ENCODE results near the gene USP20.

USP20 gene

GRCh38 chr9:129906298-129906697, 71.0 kb downstream of the USP20 start:
- Mint-ChIP-seq H3K27ac (peak overlapping the region; percentile 42), H3K4me1 (peaks cover 30% of the 10 kb centered on the region), H3K36me3 (peaks cover 72% of the 10 kb centered on the region), H3K4me3 (no peak overlapping the region), H3K9me3 (no peaks in the 10 kb centered on the region), H3K27me3 (no peaks in the 10 kb centered on the region)
- CTCF ChIA-PET: interaction anchor here (0.5 to 1.4 kb wide), 3 partner anchors 10 to 603 kb away, joined by 3 read pairs; no protein-coding TSS in a partner anchor
- no peak for DNase-seq

DNA sequence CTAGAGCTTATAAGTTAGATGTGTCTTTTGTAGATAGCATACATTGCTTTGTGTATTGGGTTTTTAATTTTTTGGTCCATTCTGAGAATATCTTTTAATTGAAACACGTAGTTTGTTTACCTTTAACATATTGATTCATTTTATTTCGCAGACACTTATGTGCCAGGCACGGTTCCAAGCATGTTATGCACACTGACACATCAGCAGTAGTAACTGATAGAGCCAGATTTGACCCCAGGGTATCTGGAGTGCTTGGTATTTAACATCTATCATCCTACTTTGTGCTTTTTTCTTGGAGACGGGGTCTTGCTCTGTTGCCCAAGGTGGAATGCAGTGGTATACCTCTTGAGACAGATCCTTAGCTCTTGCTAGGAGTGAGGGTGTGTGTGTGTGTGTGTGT, 71.9 kb downstream of the USP20 start:
- Mint-ChIP-seq H3K4me3 (no peak overlapping the region), H3K4me1 (peaks cover 24% of the 10 kb centered on the region), H3K36me3 (peaks cover 65% of the 10 kb centered on the region), H3K9me3 (no peaks in the 10 kb centered on the region), H3K27me3 (no peaks in the 10 kb centered on the region), H3K27ac (no peak overlapping the region)
- no peak for DNase-seq
- CTCF ChIA-PET: interaction anchor here (1.4 kb wide), 1 partner anchor 9 kb away, joined by 3 read pairs; no protein-coding TSS in a partner anchor

DNA sequence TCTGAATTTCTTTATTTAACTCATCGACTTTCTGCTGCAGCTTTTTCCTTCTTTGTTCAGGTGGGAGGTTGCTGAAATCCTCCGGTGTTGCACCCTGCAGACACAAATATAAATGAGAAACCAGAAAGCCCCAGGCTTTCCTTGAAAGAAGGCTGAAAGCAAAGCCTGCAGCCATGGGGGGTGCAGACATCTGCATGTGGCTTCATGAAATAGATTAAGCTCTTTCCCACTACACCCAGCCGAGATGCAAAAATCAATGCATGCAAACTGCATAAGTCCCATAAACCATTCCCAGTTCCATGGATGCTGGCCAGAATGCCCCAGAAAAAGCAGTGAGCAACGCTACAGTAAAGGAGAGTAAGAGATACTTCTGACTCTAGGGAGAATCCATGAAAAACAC, 73.6 kb downstream of the USP20 start:
- H3K9me3 Mint-ChIP-seq: no peaks in the 10 kb centered on the region
- H3K27me3 Mint-ChIP-seq: no peaks in the 10 kb centered on the region
- CTCF ChIA-PET: no interaction called here
- H3K36me3 Mint-ChIP-seq: peaks cover 57% of the 10 kb centered on the region
- peak overlapping the region; percentile 55 for H3K27ac Mint-ChIP-seq
- no peak overlapping the region for H3K4me3 Mint-ChIP-seq
- no peak for DNase-seq
- H3K4me1 Mint-ChIP-seq: peaks cover 14% of the 10 kb centered on the region

- Mint-ChIP-seq H3K27ac (peak overlapping the region; percentile 64), H3K4me1 (peaks cover 12% of the 10 kb centered on the region), H3K27me3 (no peaks in the 10 kb centered on the region), H3K36me3 (peaks cover 50% of the 10 kb centered on the region), H3K4me3 (no peak overlapping the region), H3K9me3 (no peaks in the 10 kb centered on the region)
- DNase-seq: no peak
- CTCF ChIA-PET: interaction anchor here (0.6 to 0.7 kb wide), 2 partner anchors 14 to 99 kb away, joined by 4 to 5 read pairs; no protein-coding TSS in a partner anchor
Observed at GRCh38 chr9:129909851-129910250, 74.6 kb downstream of the USP20 start.

DNA sequence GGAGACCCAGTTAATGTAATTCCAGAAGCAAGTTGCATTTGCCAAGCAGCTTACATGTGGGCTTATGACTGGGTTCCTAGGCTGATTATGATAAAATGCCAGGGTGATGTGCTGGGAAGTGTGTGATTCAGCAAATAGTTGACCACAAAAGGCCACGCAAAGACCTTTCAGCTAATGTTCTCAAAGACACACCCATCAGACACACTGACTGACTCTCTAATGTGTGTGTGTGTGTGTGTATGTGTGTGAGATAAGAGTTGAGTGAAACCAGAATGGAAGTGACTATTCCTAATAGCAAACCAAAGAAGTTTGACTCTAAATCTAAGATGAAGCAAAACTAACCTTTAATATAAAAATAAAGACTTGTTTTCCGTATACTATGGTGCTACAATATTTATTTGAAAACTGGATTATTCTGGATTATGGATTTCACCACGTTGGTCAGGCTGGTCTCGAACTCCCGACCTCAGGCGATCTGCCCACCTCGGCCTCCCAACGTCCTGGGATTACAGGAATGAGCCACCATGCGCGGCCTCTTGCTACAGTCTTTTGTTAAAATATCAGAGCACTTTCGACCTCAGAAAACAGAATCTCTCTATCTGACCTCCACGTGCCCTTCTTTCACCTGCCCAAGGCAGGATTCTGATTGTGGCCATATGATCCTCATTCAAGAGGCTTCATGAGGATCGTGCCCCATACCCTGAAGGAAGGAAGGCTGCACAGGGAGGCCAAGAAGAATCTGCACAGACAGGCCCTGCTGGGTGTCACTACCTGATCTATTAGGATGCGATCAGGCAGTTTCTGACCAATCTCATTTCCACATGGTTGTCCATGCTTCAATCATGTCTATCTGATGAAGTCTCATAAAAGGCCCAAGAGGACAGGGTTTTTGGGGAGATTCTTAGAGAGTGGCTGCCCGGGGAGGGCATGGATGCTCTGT, 75.6 kb downstream of the USP20 start:
- CTCF ChIA-PET: interaction anchor here (0.6 to 1.1 kb wide), 2 partner anchors 96 to 98 kb away, joined by 3 to 5 read pairs; no protein-coding TSS in a partner anchor
- peaks cover 46% of the 10 kb centered on the region for H3K36me3 Mint-ChIP-seq
- no peak overlapping the region for H3K27ac Mint-ChIP-seq

DNA sequence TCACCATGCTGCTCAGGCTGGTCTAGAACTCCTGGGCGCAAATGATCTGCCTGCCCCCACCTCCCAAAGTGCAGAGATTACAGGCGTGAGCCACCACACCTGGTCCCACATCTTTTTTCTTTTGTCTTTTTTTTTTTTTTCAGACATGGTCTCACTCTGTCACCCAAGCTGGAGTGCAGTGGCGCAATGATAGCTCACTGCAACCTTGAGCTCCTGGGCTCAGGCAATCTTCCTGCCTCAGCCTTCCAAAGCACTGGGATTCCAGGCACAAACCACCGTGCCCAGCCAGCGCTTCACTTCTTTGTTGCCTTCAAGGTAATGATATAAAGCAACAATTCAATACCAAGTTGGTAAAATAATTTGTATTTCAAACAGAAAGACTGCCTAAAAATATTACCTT, 78.8 kb downstream of the USP20 start:
- Mint-ChIP-seq H3K27ac (peak overlapping the region; percentile 14), H3K4me1 (peaks cover 15% of the 10 kb centered on the region), H3K4me3 (no peak overlapping the region), H3K27me3 (no peaks in the 10 kb centered on the region), H3K9me3 (no peaks in the 10 kb centered on the region), H3K36me3 (peaks cover 45% of the 10 kb centered on the region)
- CTCF ChIA-PET: interaction anchor here (1.6 kb wide), 1 partner anchor 9 kb away, joined by 3 read pairs; no protein-coding TSS in a partner anchor
- DNase-seq: no peak

More for the DNA sequence above, 75.6 kb downstream of the USP20 start:
- Mint-ChIP-seq H3K27me3 (no peaks in the 10 kb centered on the region), H3K4me3 (no peak overlapping the region), H3K9me3 (no peaks in the 10 kb centered on the region), H3K4me1 (peaks cover 10% of the 10 kb centered on the region)
- no peak for DNase-seq

GRCh38 chr9:129916707-129917106, 81.4 kb downstream of the USP20 start:
- H3K36me3 Mint-ChIP-seq: peaks cover 34% of the 10 kb centered on the region

GRCh38 chr9:129918296-129918950, 83.2 kb downstream of the USP20 start:
- H3K36me3 Mint-ChIP-seq: peaks cover 41% of the 10 kb centered on the region
- CTCF ChIA-PET: no interaction called here
- no peak for DNase-seq
- H3K27ac Mint-ChIP-seq: no peak overlapping the region
- H3K4me3 Mint-ChIP-seq: no peak overlapping the region
- H3K27me3 Mint-ChIP-seq: no peaks in the 10 kb centered on the region
- H3K4me1 Mint-ChIP-seq: peaks cover 26% of the 10 kb centered on the region
- no peaks in the 10 kb centered on the region for H3K9me3 Mint-ChIP-seq

More at GRCh38 chr9:129916707-129917106, 81.4 kb downstream of the USP20 start:
- no peak for DNase-seq
- CTCF ChIA-PET: interaction anchor here (1.3 kb wide), 1 partner anchor 10 kb away, joined by 3 read pairs; no protein-coding TSS in a partner anchor
- Mint-ChIP-seq H3K9me3 (no peaks in the 10 kb centered on the region), H3K27ac (no peak overlapping the region), H3K4me1 (peaks cover 23% of the 10 kb centered on the region), H3K4me3 (no peak overlapping the region), H3K27me3 (no peaks in the 10 kb centered on the region)

DNA sequence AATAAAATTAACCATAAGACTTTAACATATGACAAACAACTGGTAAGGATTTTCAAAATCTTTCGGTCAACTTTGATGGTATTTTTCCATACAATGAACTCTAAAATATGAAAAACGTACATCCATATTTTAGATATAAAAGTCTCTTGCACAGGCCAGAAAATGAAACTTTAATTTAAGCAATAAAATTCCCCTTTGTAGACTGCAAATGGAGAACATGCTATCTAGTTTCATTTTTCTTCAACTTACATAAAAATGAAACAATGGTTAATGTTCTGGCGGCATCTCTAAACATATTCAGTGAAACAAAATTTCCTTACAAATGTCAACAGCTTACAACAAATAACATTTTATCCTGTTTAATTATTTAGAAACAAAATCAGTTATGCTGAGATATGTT, 84.0 kb downstream of the USP20 start:
- Mint-ChIP-seq H3K36me3 (peaks cover 46% of the 10 kb centered on the region), H3K4me3 (peak overlapping the region; percentile 26), H3K27me3 (no peaks in the 10 kb centered on the region), H3K4me1 (peaks cover 26% of the 10 kb centered on the region), H3K27ac (peak overlapping the region; percentile 50), H3K9me3 (no peaks in the 10 kb centered on the region)
- DNase-seq: no peak
- CTCF ChIA-PET: interaction anchor here (0.7 kb wide), 1 partner anchor 34 kb away, joined by 3 read pairs; no protein-coding TSS in a partner anchor

GRCh38 chr9:129919841-129920240, 84.6 kb downstream of the USP20 start:
- H3K4me1 Mint-ChIP-seq: peaks cover 26% of the 10 kb centered on the region
- no peak overlapping the region for H3K4me3 Mint-ChIP-seq
- H3K36me3 Mint-ChIP-seq: peaks cover 51% of the 10 kb centered on the region
- DNase-seq: no peak
- CTCF ChIA-PET: interaction anchor here (1.0 kb wide), 1 partner anchor 33 kb away, joined by 3 read pairs; no protein-coding TSS in a partner anchor
- H3K27me3 Mint-ChIP-seq: no peaks in the 10 kb centered on the region
- peak overlapping the region; percentile 76 for H3K27ac Mint-ChIP-seq
- no peaks in the 10 kb centered on the region for H3K9me3 Mint-ChIP-seq

DNA sequence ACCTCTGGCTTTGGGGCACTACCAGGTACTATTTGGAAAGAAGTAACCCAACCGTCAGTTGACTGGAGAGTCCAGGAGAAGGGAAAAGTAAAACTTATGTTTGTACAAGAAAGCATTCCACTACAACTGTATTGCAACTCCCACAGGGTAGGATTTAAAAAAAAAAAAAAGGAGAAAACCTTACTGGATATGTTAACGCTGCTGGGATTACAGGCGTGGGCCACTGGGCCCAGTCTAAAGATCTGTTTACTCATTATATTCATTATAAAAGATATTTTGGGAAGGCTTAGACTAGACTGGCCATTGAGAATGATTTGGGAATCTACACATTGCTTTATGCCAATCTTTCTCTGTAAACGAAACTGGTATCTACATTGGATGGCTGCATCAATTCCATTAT, 86.6 kb downstream of the USP20 start:
- Mint-ChIP-seq H3K9me3 (no peaks in the 10 kb centered on the region), H3K36me3 (peaks cover 53% of the 10 kb centered on the region), H3K27me3 (no peaks in the 10 kb centered on the region), H3K4me1 (peaks cover 25% of the 10 kb centered on the region), H3K27ac (no peak overlapping the region), H3K4me3 (no peak overlapping the region)
- no peak for DNase-seq
- CTCF ChIA-PET: no interaction called here

GRCh38 chr9:129923589-129923988, 88.3 kb downstream of the USP20 start:
- H3K4me3 Mint-ChIP-seq: no peak overlapping the region
- no peaks in the 10 kb centered on the region for H3K27me3 Mint-ChIP-seq
- peaks cover 24% of the 10 kb centered on the region for H3K4me1 Mint-ChIP-seq
- H3K36me3 Mint-ChIP-seq: peaks cover 51% of the 10 kb centered on the region
- no peaks in the 10 kb centered on the region for H3K9me3 Mint-ChIP-seq
- CTCF ChIA-PET: interaction anchor here (0.6 kb wide), 1 partner anchor 14 kb away, joined by 4 read pairs; no protein-coding TSS in a partner anchor
- DNase-seq: no peak
- no peak overlapping the region for H3K27ac Mint-ChIP-seq

- peaks cover 55% of the 10 kb centered on the region for H3K36me3 Mint-ChIP-seq
Observed at GRCh38 chr9:129929496-129930125, 94.4 kb downstream of the USP20 start.

GRCh38 chr9:129930743-129931142, 95.5 kb downstream of the USP20 start:
- H3K36me3 Mint-ChIP-seq: peaks cover 51% of the 10 kb centered on the region
- peaks cover 49% of the 10 kb centered on the region for H3K4me1 Mint-ChIP-seq
- CTCF ChIA-PET: no interaction called here
- no peaks in the 10 kb centered on the region for H3K27me3 Mint-ChIP-seq
- no peak for DNase-seq
- peak overlapping the region; percentile 69 for H3K27ac Mint-ChIP-seq
- no peaks in the 10 kb centered on the region for H3K9me3 Mint-ChIP-seq
- no peak overlapping the region for H3K4me3 Mint-ChIP-seq

More at GRCh38 chr9:129929496-129930125, 94.4 kb downstream of the USP20 start:
- H3K27ac Mint-ChIP-seq: peak overlapping the region; percentile 4
- H3K4me3 Mint-ChIP-seq: no peak overlapping the region
- CTCF ChIA-PET: no interaction called here
- H3K9me3 Mint-ChIP-seq: no peaks in the 10 kb centered on the region
- H3K27me3 Mint-ChIP-seq: no peaks in the 10 kb centered on the region
- DNase-seq: no peak
- peaks cover 45% of the 10 kb centered on the region for H3K4me1 Mint-ChIP-seq

Measured in activated naive CD4-positive, alpha-beta T cell treated with anti-CD3 and anti-CD28 coated beads, Interleukin-2, amount 10 ng/mL, durations not matched to agents 7 days and 5 days (primary cell).